ENCODE data around the gene MYPOP. TPM values are rescaled to one million over a fixed set of nuclear protein-coding genes. Genes with fewer than 3 reads are reported as not detected.
A peak's percentile ranks its signal among the peaks of the same experiment; 100 is the strongest.

MYPOP gene
- total and polyA plus RNA-seq, 2 of the 13 experiments (the other 11 are each of a cell fraction or from before 2014, with no cell fraction given) = 2.3 to 2.7 TPM

DNA sequence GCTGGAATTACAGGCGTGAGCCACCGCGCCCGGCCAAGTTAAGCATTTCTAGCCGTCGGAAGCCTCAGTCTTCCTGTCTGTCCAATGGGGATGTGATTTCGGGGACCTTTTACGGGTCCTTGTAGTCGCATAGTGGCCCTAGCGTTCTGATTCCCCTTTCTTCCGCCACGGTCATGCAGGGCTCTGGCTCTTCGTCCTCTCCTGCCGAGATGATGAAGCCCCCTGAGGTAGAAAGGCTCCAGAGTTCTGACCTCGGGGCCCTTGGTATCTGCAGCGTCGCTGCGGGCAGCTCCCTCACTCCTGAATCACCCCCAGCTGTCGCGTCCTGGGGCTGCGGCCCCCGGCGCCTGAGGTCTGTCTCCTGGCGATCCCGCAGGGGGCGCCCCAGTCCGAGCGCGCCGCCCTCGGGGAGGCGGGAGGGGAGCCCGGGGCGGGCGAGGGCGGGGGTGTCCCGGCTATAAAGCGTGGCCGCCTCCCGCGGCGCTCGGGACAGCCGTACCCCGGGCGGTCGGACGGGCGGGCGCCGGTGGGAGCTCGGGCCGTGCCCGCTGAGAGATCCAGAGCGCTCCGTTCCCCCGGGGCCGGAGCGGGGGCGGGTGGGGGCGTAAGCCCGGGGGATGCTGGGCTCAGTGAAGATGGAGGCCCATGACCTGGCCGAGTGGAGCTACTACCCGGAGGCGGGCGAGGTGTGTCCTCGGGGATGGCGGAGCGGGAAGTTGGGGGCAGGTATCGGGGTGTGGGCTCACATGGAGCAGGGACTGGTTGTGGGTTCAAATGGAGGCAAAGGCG lies 38.4 kb downstream of the MYPOP start, which contains the start of gene FOXA3 (continued):
- TF ChIP-seq, protein P1, sequence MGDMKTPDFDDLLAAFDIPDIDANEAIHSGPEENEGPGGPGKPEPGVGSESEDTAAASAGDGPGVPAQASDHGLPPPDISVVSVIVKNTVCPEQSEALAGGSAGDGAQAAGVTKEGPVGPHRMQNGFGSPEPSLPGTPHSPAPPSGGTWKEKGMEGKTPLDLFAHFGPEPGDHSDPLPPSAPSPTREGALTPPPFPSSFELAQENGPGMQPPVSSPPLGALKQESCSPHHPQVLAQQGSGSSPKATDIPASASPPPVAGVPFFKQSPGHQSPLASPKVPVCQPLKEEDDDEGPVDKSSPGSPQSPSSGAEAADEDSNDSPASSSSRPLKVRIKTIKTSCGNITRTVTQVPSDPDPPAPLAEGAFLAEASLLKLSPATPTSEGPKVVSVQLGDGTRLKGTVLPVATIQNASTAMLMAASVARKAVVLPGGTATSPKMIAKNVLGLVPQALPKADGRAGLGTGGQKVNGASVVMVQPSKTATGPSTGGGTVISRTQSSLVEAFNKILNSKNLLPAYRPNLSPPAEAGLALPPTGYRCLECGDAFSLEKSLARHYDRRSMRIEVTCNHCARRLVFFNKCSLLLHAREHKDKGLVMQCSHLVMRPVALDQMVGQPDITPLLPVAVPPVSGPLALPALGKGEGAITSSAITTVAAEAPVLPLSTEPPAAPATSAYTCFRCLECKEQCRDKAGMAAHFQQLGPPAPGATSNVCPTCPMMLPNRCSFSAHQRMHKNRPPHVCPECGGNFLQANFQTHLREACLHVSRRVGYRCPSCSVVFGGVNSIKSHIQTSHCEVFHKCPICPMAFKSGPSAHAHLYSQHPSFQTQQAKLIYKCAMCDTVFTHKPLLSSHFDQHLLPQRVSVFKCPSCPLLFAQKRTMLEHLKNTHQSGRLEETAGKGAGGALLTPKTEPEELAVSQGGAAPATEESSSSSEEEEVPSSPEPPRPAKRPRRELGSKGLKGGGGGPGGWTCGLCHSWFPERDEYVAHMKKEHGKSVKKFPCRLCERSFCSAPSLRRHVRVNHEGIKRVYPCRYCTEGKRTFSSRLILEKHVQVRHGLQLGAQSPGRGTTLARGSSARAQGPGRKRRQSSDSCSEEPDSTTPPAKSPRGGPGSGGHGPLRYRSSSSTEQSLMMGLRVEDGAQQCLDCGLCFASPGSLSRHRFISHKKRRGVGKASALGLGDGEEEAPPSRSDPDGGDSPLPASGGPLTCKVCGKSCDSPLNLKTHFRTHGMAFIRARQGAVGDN (CRISPR knock-in tag; IDR thresholded peaks at IDR 0.05) = peak; percentile 80
- peak; percentile 74; the same call in 1 of the 2 replicates for TF ChIP-seq ERF (CRISPR knock-in tag; IDR thresholded peaks at IDR 0.05)
- no peak for TF ChIP-seq HMGA1 (CRISPR knock-in tag; conservative IDR thresholded peaks at IDR 0.05)
- TF ChIP-seq NCOR1 (IDR thresholded peaks at IDR 0.05; ENCODE audit: borderline replicate concordance, low read length) = no peak
- TF ChIP-seq, protein P2, sequence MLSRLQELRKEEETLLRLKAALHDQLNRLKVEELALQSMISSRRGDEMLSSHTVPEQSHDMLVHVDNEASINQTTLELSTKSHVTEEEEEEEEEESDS (CRISPR knock-in tag; IDR thresholded peaks at IDR 0.05; ENCODE audit: borderline replicate concordance) = no peak
- no peak; the same call in 1 of the 2 replicates for TF ChIP-seq SIN3A (IDR thresholded peaks at IDR 0.05; ENCODE audit: borderline replicate concordance, low read depth, low read length)
